Measurements from ENCODE around the gene CNTNAP2.

- no peak for TF ChIP-seq FOXM1 (IDR thresholded peaks at IDR 0.05; ENCODE audit: borderline replicate concordance)
- TF ChIP-seq ELF4 (IDR thresholded peaks at IDR 0.05): no peak
- no peak for TF ChIP-seq FOXA1 (IDR thresholded peaks at IDR 0.05)
- no peak for TF ChIP-seq PKNOX1 (IDR thresholded peaks at IDR 0.05)
- TF ChIP-seq SP1 (IDR thresholded peaks at IDR 0.05): no peak
- TF ChIP-seq ARNT (IDR thresholded peaks at IDR 0.05): no peak
- no peak for TF ChIP-seq HDGF (IDR thresholded peaks at IDR 0.05; ENCODE audit: borderline replicate concordance)
- TF ChIP-seq BHLHE40 (IDR thresholded peaks at IDR 0.05; ENCODE audit: borderline replicate concordance): no peak
Observed at GRCh38 chr7:147941381-147941780, 1824.8 kb downstream of the CNTNAP2 start.
